Measurements from ENCODE around the gene DAP.

DNA sequence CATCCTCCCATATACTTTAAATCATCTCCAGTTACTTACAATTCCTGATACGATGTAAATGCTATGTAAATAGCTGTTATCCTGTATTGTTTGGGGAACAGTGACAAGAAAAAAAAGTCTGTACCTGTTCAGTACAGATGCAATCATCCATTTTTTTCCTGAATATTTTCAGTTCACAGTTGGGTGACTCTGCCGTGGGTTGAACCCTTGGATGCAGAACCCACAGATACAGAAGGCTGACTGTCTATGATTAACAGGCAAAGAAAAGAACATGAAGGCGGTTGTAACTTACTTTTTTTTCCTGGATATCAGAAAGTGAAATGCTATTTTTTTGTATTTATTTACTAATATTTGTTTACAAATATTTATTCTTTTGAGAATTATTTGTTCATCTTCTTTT lies 33.2 kb downstream of the DAP start:
- TF ChIP-seq, protein P1, sequence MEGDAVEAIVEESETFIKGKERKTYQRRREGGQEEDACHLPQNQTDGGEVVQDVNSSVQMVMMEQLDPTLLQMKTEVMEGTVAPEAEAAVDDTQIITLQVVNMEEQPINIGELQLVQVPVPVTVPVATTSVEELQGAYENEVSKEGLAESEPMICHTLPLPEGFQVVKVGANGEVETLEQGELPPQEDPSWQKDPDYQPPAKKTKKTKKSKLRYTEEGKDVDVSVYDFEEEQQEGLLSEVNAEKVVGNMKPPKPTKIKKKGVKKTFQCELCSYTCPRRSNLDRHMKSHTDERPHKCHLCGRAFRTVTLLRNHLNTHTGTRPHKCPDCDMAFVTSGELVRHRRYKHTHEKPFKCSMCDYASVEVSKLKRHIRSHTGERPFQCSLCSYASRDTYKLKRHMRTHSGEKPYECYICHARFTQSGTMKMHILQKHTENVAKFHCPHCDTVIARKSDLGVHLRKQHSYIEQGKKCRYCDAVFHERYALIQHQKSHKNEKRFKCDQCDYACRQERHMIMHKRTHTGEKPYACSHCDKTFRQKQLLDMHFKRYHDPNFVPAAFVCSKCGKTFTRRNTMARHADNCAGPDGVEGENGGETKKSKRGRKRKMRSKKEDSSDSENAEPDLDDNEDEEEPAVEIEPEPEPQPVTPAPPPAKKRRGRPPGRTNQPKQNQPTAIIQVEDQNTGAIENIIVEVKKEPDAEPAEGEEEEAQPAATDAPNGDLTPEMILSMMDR (IDR thresholded peaks at IDR 0.05; ENCODE audit: low read depth, low read length, missing input control), result no peak
- no peak for TF ChIP-seq RAD21 (IDR thresholded peaks at IDR 0.05)
- TF ChIP-seq, protein P2, sequence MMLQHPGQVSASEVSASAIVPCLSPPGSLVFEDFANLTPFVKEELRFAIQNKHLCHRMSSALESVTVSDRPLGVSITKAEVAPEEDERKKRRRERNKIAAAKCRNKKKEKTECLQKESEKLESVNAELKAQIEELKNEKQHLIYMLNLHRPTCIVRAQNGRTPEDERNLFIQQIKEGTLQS (IDR thresholded peaks at IDR 0.05), result no peak
- TF ChIP-seq, protein P3, sequence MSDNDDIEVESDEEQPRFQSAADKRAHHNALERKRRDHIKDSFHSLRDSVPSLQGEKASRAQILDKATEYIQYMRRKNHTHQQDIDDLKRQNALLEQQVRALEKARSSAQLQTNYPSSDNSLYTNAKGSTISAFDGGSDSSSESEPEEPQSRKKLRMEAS (IDR thresholded peaks at IDR 0.05), result no peak
- TF ChIP-seq, protein P4, sequence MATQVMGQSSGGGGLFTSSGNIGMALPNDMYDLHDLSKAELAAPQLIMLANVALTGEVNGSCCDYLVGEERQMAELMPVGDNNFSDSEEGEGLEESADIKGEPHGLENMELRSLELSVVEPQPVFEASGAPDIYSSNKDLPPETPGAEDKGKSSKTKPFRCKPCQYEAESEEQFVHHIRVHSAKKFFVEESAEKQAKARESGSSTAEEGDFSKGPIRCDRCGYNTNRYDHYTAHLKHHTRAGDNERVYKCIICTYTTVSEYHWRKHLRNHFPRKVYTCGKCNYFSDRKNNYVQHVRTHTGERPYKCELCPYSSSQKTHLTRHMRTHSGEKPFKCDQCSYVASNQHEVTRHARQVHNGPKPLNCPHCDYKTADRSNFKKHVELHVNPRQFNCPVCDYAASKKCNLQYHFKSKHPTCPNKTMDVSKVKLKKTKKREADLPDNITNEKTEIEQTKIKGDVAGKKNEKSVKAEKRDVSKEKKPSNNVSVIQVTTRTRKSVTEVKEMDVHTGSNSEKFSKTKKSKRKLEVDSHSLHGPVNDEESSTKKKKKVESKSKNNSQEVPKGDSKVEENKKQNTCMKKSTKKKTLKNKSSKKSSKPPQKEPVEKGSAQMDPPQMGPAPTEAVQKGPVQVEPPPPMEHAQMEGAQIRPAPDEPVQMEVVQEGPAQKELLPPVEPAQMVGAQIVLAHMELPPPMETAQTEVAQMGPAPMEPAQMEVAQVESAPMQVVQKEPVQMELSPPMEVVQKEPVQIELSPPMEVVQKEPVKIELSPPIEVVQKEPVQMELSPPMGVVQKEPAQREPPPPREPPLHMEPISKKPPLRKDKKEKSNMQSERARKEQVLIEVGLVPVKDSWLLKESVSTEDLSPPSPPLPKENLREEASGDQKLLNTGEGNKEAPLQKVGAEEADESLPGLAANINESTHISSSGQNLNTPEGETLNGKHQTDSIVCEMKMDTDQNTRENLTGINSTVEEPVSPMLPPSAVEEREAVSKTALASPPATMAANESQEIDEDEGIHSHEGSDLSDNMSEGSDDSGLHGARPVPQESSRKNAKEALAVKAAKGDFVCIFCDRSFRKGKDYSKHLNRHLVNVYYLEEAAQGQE (IDR thresholded peaks at IDR 0.05), result no peak
- no peak for TF ChIP-seq FOXA1 (IDR thresholded peaks at IDR 0.05)
- TF ChIP-seq TAF1 (conservative IDR thresholded peaks at IDR 0.05), result no peak
- no peak for TF ChIP-seq GABPA (IDR thresholded peaks at IDR 0.05 in 1 of 2, conservative IDR thresholded peaks at IDR 0.05 in 1 of 2)
- TF ChIP-seq SP1 (IDR thresholded peaks at IDR 0.05), result no peak
- TF ChIP-seq JUND (IDR thresholded peaks at IDR 0.05), result no peak
- TF ChIP-seq YY1 (IDR thresholded peaks at IDR 0.05), result no peak
- TF ChIP-seq HNF4G (IDR thresholded peaks at IDR 0.05), result no peak
- TF ChIP-seq EGR1 (IDR thresholded peaks at IDR 0.05; ENCODE audit: low read depth in 2 of 2), result no peak
